AG10803 (cell line): ENCODE data around the gene AOPEP.

ENCODE experiments used
- DNase-seq: peaks from one replicate; pipeline ENCODE4 v3.0.0; 2010; ENCODE audit warnings: low read depth
- H3K4me3 ChIP-seq: 2 replicates; pipeline ENCODE4 v1.5.1; 2011; ENCODE audit warnings: mild to moderate bottlenecking, low read length, control low read depth
- TF ChIP-seq, protein P1 (sequence below): conservative IDR thresholded peaks from 2 replicates; pipeline ENCODE4 v1.5.1; 2011; ENCODE audit warnings: mild to moderate bottlenecking, low read length, control low read depth, inconsistent platforms

The AOPEP gene

DNA sequence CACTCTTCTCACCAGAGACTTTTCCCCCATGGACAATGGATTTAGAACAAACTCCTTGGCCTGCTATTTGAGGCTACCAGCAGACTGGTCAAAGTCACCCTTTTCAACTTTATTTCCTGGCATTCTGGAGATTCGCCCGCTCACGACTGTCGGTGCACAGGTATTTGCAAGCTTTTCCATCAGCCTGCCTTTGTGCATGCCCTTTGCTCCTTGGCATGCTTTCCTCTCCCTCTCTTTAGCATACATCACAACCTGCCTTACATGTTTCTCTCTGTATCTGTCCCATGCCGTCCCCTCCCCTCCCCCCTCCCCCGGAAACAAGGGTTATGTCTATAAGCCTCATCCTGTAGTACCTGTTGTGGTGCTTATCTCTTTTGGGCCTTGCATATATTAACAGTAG is 257.1 kb downstream of the AOPEP start:
- no peak for DNase-seq
- TF ChIP-seq, protein P1, sequence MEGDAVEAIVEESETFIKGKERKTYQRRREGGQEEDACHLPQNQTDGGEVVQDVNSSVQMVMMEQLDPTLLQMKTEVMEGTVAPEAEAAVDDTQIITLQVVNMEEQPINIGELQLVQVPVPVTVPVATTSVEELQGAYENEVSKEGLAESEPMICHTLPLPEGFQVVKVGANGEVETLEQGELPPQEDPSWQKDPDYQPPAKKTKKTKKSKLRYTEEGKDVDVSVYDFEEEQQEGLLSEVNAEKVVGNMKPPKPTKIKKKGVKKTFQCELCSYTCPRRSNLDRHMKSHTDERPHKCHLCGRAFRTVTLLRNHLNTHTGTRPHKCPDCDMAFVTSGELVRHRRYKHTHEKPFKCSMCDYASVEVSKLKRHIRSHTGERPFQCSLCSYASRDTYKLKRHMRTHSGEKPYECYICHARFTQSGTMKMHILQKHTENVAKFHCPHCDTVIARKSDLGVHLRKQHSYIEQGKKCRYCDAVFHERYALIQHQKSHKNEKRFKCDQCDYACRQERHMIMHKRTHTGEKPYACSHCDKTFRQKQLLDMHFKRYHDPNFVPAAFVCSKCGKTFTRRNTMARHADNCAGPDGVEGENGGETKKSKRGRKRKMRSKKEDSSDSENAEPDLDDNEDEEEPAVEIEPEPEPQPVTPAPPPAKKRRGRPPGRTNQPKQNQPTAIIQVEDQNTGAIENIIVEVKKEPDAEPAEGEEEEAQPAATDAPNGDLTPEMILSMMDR = no peak
- no peak overlapping the region for H3K4me3 ChIP-seq

DNA sequence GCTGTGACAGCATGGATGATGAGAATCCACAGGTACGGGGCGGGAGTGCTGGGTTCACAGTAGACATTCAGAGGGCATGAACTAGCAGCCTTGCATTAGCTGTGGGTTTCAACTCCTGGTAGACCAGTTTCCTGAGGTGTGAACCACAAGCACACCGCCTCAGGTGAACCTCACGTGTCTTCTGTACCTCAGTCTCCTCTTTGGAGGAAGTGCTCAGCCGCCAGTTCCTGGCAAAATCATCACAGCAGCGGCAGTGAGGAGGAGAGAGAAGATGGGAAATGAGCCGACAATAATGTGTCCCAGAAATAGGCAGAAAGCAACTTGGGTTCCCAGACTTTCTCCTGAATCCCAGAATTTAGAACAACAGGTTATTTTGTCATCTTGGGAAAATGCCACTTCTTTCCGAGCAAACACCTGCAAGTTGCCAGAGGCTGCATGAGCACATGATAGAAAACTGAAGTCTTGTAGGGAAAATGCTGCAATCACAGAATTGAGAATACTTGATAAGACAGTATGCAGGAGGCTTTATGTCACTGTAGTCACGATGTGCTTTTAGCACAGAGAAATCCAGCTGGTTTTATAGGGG is 258.5 kb downstream of the AOPEP start:
- no peak overlapping the region for H3K4me3 ChIP-seq
- TF ChIP-seq, protein P1 = no peak
- no peak for DNase-seq

DNA sequence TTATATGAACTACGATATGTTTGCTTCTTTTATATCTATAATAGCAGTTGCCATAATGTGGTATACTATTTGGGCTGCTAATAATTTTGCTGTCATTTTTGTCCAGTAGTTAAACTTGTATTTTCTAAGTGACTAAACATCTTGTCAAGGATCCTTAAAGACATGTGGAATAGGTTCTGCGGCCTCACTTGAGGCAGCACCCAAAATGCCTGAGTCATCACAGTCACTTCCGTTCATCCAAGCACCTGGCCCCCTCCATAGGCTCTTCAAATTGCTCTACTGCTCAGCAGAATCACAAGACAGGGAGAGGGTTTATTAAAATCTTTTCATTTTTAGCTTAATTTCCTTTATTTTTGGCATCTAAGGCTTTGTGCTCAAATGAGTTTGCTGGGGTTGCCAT is 259.1 kb downstream of the AOPEP start:
- TF ChIP-seq, protein P1 = no peak
- H3K4me3 ChIP-seq = no peak overlapping the region
- DNase-seq = no peak

DNA sequence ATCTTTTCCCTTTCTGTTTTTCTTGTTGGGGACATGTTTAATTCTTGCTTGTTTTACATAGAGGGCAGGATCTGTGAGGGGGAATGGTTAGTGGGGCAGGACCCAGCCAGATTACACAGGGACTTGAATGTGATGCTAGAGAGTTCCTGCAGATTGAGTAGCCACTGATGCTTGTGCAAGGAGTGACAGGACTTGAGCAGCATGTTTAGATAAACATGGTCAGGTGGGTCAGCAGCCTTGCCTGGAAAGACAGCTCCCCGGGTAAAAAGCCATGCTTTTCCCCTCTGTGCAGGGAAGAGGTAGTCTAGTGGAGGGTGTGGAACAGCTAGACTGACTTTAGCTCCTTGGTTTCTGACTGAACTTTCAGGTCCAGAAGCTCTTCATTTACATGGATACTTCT is 261.2 kb downstream of the AOPEP start:
- no peak overlapping the region for H3K4me3 ChIP-seq
- TF ChIP-seq, protein P1 = no peak
- DNase-seq = no peak

DNA sequence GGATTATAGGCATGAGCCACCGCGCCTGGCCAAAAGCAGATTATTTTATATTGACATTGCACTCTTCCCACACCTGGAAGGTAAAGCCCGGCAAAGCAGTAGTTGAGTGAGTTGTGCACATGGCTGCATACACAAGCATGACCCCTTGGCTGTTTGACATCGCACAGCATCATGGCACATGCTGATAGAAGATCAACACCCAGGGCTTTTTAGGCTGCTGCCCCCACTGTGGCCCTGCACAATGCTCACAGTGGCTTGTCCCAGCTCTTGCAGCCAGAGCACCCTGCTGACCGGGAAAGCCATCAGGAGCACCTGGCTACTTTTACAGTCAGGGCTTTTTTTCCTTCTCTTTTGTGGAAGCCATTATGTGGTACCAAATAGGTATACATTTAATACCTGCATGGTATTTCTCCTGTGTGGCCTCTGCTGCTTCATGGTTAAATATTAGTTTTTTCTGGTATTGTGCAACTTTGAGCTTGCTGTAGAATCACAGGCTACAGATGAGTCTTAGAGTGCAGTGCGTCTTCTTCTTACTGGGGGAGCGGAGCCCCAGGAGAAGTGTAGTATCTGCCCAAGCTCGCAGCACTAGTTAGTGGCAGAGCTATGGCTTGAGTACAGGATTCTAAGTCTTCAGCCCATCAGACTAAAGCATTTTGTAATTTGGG is 264.5 kb downstream of the AOPEP start:
- H3K4me3 ChIP-seq = no peak overlapping the region
- TF ChIP-seq, protein P1 = no peak
- no peak for DNase-seq

DNA sequence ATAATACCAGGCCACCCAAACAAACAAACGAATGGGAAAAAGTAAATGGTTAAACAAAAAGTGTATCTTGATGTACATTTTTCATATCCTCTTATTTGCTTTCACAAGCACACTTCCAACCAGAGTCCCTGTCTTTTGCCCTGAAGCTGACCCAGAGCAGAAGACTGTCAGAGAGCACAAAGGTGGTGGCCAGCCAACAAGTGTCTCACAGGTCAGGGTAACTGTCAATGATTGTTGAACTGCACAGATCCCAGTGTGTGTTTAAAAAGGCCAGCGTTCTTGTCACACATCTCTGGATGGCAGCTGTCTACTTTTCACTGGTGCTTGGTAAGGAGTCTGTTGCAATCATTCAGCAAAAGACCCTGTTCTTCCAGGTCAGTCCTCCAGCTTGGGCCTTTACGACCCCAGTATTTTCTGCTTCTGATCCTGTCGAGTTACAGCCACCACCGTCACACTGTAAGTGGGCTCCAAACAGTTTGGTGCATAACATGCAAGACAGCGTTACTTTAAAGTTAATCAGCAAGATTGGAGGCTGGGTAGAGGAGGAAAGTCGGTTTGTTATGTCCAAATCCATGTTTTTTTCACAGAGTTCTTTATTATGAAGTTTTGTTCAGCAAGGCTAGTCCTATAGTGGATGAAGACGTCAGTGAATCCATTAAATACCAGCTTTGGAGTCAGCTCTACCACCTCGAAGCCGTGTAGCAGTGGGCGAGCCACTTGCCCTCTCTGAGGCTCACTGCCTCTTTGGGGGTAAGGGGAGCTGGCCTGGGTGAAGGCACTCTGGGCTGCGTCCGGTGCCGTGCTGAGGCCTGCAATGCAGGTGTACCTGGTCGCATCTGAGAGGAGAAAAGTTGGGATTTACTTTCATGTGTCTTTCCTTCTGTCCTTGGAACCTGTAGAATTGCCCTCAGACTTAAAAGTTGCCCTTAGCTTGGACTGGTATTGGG is 265.7 kb downstream of the AOPEP start:
- no peak overlapping the region for H3K4me3 ChIP-seq
- no peak for DNase-seq
- TF ChIP-seq, protein P1 = no peak
